Measurements from ENCODE around the gene BRSK2.

The BRSK2 gene

DNA sequence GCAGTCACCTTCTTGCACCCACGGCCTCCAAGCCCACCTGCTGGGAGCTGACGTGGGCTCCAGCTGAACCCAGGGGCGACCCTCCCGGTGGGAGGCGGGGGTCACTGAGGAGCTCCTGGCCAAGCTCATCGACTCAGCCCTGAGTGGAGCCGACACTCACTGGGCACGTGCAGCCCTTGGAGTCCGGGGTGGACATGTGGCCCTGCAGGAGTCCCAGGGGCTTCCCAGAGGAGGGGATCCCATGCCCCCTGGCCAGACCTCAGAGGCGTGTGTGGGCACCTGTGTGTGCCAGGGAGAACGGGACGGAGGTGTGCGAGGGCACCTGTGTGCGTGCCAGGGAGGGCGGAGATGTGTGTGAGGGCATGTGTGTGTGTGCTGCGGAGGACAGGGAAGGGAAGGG, 20.8 kb upstream of the BRSK2 start:
- no peaks in the 10 kb centered on the region for H3K4me1 ChIP-seq
- no peaks in the 10 kb centered on the region for H4K20me1 ChIP-seq
- H3K27ac ChIP-seq: no peak overlapping the region
- H3K4me3 ChIP-seq: no peak overlapping the region
- H3K27me3 ChIP-seq: 0 out of 2 replicates have a peak, but pooled peaks cover 4% of the 10 kb centered on the region
- H3K9me3 ChIP-seq: peaks cover 40% of the 10 kb centered on the region
- no peak overlapping the region for H3K9ac ChIP-seq
- no peaks in the 10 kb centered on the region for H3K36me3 ChIP-seq
- no peak for TF ChIP-seq Cebpa-rat (IDR thresholded peaks at IDR 0.05)
- no peak overlapping the region for H3K4me2 ChIP-seq

DNA sequence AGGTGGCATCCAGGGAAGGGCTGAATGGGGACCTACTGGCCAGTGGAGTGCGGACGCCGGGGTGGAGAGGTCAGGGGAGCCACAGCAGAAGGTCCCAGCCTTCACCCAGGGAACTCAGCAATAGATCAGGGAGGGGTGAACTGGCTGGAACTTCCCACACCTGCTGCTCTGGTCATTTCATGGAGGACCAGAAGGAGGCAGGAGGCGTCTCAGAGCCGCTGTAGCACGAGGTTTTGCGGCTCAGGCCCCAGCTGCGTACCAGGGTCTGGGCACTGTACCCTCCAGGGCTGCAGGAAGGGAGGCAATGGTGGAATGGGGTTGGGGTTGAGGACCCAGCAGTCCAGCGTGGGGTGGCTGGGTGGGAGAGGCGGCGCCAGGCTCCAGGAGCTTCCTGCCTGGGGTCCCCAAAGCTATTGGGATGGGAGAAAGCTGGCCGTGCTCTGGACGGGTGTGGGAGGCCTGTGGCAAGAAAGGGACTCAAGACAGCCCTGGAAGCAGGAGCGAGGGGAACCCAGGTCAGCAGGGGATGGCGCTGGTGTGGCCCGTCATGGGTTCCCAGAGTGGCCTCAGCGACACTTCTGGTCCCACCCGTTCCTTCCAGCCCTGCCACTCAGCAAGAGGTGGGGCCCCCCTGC, 20.2 kb upstream of the BRSK2 start:
- peaks cover 37% of the 10 kb centered on the region for H3K9me3 ChIP-seq
- no peak overlapping the region for H3K27ac ChIP-seq
- no peaks in the 10 kb centered on the region for H3K36me3 ChIP-seq
- H3K4me3 ChIP-seq: no peak overlapping the region
- H3K27me3 ChIP-seq: 0 out of 2 replicates have a peak, but pooled peaks cover 4% of the 10 kb centered on the region
- H3K4me1 ChIP-seq: no peaks in the 10 kb centered on the region
- no peak overlapping the region for H3K9ac ChIP-seq
- H4K20me1 ChIP-seq: no peaks in the 10 kb centered on the region
- no peak overlapping the region for H3K4me2 ChIP-seq
- TF ChIP-seq Cebpa-rat (IDR thresholded peaks at IDR 0.05): no peak

DNA sequence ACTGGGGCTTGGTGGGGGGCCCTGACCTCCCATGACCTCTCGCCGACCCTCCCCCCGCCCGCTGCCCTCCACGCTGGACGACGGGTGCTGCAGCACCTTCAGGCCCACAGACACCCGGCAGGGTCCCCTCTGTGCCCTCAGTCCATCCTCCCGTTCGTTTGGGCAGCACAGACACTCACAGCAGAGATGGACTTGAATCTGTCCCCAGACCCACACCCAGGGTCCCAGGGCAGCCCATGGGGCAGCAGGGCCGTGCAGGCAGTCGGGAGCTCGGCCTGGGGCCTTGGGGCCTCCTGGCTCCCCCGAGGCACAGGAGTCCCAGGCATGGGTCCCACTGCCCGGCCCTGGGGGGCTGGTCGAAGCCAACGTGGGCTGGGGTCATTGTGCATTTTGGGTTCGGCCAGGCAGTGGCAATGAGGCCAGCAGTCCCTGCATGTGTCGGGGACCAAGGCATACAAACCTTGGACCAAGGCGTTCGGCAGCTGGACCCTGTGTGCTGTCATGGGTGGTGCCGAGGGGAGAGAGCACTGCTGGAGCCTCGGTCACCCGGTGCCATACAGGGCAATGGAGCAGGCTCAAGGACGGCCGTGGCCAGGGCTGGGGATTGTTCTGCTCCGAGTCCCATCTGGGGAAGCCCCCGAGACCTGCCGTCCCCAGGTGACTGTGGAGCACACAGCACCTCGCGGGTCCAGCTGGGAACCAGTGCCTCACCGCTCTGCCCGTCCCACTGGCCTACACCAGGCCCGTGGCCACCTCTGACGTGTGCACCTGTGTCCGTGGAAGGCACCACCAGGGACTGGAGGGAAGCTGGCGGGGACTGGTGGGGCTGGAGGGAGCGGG, 19.3 kb upstream of the BRSK2 start:
- peaks cover 28% of the 10 kb centered on the region for H3K9me3 ChIP-seq
- no peak overlapping the region for H3K4me3 ChIP-seq
- H3K9ac ChIP-seq: no peak overlapping the region
- H3K36me3 ChIP-seq: no peaks in the 10 kb centered on the region
- H3K27me3 ChIP-seq: 0 out of 2 replicates have a peak, but pooled peaks cover 3% of the 10 kb centered on the region
- H3K4me2 ChIP-seq: no peak overlapping the region
- H3K27ac ChIP-seq: no peak overlapping the region
- TF ChIP-seq Cebpa-rat (IDR thresholded peaks at IDR 0.05): no peak
- H4K20me1 ChIP-seq: no peaks in the 10 kb centered on the region
- no peaks in the 10 kb centered on the region for H3K4me1 ChIP-seq

DNA sequence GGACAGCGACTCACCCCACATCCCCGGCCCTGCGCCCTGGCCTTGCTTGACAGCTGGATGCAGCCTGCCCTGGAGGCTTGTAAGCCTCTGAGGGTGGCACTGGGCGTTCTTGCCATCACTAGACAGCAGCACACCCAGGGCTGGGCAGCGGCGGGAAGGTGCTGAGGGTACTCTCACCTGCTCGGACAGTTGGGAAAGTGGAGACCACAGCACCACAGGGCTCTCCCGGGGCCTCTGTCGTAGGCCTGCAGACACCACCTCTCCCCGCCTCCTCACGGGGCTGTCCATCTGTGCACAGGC, 18.8 kb upstream of the BRSK2 start:
- no peak overlapping the region for H3K4me2 ChIP-seq
- H3K36me3 ChIP-seq: no peaks in the 10 kb centered on the region
- no peak overlapping the region for H3K4me3 ChIP-seq
- H3K27ac ChIP-seq: no peak overlapping the region
- peaks cover 22% of the 10 kb centered on the region for H3K9me3 ChIP-seq
- no peaks in the 10 kb centered on the region for H3K4me1 ChIP-seq
- H3K9ac ChIP-seq: no peak overlapping the region
- no peaks in the 10 kb centered on the region for H3K27me3 ChIP-seq
- H4K20me1 ChIP-seq: no peaks in the 10 kb centered on the region
- TF ChIP-seq Cebpa-rat (IDR thresholded peaks at IDR 0.05): no peak

DNA sequence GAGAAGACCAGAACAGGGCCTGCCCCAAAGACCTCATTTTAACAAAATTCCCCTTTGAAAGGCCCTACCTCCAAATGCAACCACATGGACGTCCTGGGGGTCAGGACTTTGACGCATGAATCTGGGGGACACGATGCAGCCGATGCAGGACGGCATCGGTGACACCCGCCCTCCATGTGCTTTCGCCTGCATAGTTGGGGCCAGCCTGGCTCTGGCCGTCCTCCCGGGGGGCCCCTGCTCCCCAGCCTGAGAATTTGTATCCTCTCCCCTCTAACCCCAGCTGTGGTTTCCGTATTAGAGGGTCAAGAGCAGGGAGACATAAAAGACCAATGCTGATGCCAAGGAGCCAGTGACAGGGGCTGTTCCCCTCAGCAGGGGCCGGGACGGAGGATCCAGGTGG, 18.4 kb upstream of the BRSK2 start:
- H3K27ac ChIP-seq: no peak overlapping the region
- no peak overlapping the region for H3K4me2 ChIP-seq
- no peak overlapping the region for H3K9ac ChIP-seq
- peaks cover 18% of the 10 kb centered on the region for H3K9me3 ChIP-seq
- H4K20me1 ChIP-seq: no peaks in the 10 kb centered on the region
- no peak for TF ChIP-seq Cebpa-rat (IDR thresholded peaks at IDR 0.05)
- no peaks in the 10 kb centered on the region for H3K36me3 ChIP-seq
- H3K27me3 ChIP-seq: no peaks in the 10 kb centered on the region
- H3K4me3 ChIP-seq: no peak overlapping the region
- H3K4me1 ChIP-seq: no peaks in the 10 kb centered on the region

DNA sequence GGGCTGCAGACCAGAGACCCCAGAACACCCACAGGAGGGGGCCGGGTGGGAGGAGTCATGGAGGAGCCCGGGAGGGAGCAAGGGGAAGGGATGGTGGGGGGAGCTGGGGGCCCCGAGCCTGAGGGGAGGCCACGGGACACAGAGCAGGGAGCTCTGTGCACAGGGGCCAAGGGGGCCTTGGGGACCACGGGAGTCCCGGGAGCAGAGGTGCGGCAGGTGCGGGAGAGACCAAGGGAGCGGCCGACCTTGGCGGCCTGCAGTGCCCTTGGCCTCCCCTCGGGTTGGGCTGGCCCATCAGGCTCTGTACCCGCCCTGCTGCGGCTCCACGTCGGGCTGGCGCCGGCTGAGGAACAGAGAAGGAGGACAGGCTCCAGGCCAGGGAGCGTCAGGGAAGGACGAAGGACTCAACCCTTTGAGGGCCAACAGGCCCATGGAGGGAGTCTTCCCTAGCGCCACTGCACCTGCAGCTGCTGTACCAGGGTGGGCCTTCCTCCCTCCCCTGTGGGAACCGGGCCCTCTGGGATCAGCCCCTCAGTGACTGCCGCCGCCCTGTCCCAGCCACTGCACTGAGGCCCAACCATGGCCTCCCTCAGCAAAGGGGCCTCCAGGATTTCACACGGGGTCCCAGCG, 17.8 kb upstream of the BRSK2 start:
- Histone ChIP-seq H3K9ac (no peak overlapping the region), H3K4me3 (no peak overlapping the region), H3K36me3 (no peaks in the 10 kb centered on the region), H3K4me1 (no peaks in the 10 kb centered on the region), H4K20me1 (no peaks in the 10 kb centered on the region), H3K9me3 (peaks cover 12% of the 10 kb centered on the region), H3K27me3 (no peaks in the 10 kb centered on the region), H3K4me2 (no peak overlapping the region), H3K27ac (no peak overlapping the region)
- TF ChIP-seq Cebpa-rat (IDR thresholded peaks at IDR 0.05): no peak

DNA sequence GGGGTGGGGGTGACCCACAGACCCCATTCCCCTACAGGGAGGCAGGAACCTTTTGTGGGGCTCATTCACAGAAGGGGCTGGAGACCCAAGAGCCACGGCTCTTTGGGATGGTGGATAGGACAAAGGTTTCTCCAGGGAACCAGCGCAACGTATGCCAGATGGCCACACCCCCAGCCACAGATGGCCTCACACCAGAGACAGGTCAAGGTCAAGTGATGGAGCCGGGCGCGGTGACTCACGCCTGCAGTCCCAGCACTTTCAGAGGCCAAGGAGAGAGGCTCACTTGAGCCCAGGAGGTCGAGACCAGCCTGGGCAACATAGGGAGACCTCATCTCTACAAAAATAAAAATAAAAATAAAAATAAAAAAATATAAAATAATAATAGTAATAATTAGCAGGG, 17.1 kb upstream of the BRSK2 start:
- TF ChIP-seq Cebpa-rat (IDR thresholded peaks at IDR 0.05): no peak
- H3K27me3 ChIP-seq: no peaks in the 10 kb centered on the region
- H3K27ac ChIP-seq: no peak overlapping the region
- no peak overlapping the region for H3K4me3 ChIP-seq
- H3K9ac ChIP-seq: no peak overlapping the region
- H3K9me3 ChIP-seq: peaks cover 5% of the 10 kb centered on the region
- no peaks in the 10 kb centered on the region for H3K36me3 ChIP-seq
- no peaks in the 10 kb centered on the region for H3K4me1 ChIP-seq
- H4K20me1 ChIP-seq: no peaks in the 10 kb centered on the region
- H3K4me2 ChIP-seq: no peak overlapping the region

DNA sequence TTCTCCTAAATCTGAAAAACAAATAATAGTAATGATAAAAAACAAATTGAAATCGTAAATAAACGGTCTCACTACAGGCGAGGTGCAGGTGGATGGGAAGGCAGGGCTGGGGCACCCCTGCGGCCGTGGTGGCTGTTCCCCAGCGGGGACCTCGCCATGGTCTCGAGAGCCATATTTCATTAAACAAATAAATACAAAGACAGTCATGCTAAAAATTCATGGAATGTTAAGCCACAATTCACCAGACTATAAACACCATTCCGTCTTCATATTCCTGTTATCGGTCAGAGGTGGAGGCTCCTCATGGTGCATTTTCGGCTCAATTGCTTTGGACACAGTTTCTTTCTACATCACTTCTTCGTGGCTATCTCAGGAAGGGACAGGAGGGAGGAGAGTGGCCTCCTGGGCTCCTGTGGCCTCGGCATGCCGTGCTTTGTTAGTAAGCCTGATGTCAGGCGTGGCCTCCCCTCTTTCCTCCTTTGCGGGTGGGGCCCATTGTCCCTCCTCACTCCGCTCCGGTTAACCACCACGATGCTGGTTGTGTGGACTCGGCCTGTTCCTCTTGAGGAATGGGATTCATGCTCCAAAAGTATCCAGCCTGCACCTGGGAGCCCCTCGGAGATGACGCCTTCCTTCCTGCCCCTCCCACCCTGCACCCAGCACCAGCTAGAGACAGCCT, 16.1 kb upstream of the BRSK2 start:
- Histone ChIP-seq H3K4me3 (no peak overlapping the region), H3K27me3 (no peaks in the 10 kb centered on the region), H4K20me1 (no peaks in the 10 kb centered on the region), H3K9ac (no peak overlapping the region), H3K27ac (no peak overlapping the region), H3K4me1 (no peaks in the 10 kb centered on the region), H3K4me2 (no peak overlapping the region), H3K9me3 (no peaks in the 10 kb centered on the region), H3K36me3 (no peaks in the 10 kb centered on the region)
- no peak for TF ChIP-seq Cebpa-rat (IDR thresholded peaks at IDR 0.05)

DNA sequence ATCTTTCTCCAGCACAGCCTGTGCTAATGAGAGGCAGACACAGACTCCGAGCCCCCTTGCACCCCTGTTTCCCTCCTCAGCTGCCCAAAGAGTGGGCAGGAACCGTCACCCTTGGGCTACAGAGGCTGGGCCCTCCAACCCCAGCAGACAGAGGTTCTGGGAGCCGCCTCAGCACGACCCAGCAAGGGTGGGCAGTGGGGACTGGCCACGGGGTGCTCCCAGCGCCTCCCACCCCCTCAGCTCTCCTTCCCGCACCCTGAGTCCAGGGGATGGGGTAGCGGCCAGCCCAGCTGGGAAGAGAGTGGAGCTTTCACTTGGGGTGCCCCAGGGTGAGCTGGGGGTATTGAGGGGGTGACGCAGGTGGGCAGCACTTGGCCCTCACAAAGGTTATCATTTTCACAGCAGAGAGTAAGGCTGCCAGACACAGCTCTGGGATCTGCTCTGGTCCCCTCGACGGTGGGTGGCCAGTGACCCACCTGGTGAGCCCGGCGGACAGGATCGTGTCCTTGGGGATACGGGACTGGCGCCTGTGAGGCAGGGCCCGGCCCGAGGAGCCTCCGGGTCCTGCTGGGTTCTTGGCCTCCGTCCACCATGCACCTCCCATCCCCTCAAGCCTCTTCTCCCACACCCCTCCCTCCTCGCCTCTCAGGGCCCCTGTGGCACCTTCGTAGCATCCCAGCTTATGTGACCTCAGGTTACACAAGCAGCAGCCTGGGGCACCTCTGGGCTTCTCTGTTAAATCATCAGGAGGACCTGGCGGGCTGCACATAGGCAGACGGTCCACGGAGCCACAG, 14.4 kb upstream of the BRSK2 start:
- H3K9me3 ChIP-seq: no peaks in the 10 kb centered on the region
- H3K27me3 ChIP-seq: no peaks in the 10 kb centered on the region
- H3K4me1 ChIP-seq: no peaks in the 10 kb centered on the region
- no peak overlapping the region for H3K4me3 ChIP-seq
- H3K36me3 ChIP-seq: no peaks in the 10 kb centered on the region
- no peaks in the 10 kb centered on the region for H4K20me1 ChIP-seq
- no peak overlapping the region for H3K9ac ChIP-seq
- no peak for TF ChIP-seq Cebpa-rat (IDR thresholded peaks at IDR 0.05)
- H3K4me2 ChIP-seq: no peak overlapping the region
- H3K27ac ChIP-seq: no peak overlapping the region

Data from BLaER1 (cell line).